NCI-H69 (cell line): ENCODE measurements around the gene BHLHE40.

Source experiments
- DNase-seq: peaks from one replicate; lab custom pipeline; 2025; lab: John Stamatoyannopoulos, UW

Gene BHLHE40

GRCh38 chr3:5019411-5020241, 40.4 kb downstream of the BHLHE40 start:
- no peak for DNase-seq

DNA sequence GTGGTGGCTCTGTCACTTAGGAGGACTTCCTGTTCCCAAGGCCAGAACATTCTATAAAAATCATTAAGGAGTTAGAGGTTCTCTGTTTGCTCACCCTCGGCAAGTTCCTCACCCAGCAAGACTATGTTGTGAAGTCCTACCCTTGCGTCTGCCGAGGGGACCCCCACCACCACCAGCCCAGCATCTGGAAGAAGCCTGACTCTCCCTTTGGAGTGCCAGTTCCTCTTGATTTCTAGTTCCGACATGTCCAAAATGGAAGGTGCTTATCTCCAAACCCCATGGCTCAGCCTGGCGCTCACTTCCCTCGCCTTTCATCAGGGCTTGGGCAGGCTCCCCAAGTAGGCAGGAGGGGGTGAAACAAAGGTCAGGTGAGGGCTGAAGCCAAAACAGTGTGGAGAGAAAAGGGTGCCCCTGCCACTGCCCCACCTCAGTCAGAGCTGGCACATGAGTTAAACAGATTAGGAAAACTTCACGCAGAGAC, 41.0 kb downstream of the BHLHE40 start:
- DNase-seq = no peak

- no peak for DNase-seq
Observed at GRCh38 chr3:5021116-5022092, 42.2 kb downstream of the BHLHE40 start.

- no peak for DNase-seq
Observed at GRCh38 chr3:5022187-5022965, 43.1 kb downstream of the BHLHE40 start.

DNA sequence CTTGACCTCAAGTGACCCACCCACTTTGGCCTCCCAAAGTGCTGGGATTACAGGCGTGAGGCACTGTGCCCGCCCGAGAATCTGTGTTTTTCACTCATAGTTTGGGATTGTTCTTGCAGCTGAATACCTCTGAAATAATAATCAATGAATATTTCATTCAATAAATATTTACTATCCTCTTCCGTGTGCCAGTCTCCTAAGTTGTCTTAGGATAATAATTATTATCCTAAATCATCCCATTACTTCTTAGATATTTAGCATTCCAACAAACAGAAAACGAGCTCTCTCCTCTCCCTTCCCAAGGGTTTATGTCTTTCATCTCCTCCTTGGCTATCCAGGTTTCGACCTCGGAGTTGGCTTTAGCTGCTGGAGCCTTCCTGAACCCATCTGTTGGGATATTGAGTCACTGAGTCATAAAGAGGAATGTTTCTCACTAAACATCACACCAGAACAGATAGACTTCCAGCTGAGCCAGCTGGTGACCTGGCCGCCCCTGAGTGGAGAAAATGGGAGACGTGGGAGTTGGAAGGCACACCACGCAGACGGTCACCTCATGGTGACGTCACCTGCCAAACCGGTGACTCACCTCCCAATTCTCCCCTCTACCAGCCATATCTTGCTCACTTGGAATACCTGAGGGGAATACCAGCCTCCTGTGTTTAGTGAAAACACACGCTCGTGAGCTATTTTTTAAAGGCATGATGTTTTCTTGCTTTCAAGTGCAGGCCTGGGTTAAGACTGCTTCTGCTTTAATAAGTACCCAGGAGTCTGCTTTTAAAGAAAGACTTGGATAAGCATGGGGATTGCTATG, 43.9 kb downstream of the BHLHE40 start:
- peak; percentile 78 for DNase-seq

GRCh38 chr3:5023777-5024346, 44.6 kb downstream of the BHLHE40 start:
- no peak for DNase-seq

DNA sequence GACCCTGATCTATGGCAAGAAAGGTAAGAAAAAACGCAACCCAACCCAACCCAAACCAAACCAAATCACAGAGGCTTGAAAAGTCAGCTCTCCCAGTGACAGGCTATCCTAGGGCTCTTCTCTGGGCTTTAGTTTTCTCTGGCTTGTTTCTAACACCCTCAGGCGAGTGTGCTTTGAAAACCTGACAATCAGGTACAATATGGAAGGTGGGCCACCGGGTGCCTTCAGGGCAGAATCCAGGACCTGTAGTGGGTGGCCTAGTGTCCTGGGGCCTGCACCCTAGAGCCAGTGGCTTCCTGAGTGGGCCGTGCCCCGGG, 46.8 kb downstream of the BHLHE40 start:
- DNase-seq = no peak

DNA sequence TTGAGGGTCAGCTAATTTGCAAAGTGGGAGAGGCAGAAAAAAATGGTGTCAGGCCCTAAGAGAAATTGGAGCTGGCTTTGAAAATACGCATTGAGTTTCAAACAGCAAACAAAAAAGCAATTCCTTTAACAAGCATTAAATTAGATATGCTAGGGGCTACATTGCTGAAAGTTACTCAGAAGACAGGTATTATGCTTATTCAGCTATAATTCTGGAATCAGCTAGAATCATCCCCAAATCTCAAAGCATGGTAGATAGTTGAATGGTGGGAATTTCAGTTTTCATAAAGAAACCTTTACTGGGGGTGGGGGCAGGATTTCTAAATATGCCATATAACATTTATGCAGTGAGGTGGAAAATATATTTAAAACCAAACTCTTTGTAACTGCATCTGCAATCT, 50.5 kb downstream of the BHLHE40 start:
- no peak for DNase-seq

- no peak for DNase-seq
Observed at GRCh38 chr3:5030152-5030551, 50.9 kb downstream of the BHLHE40 start.

DNA sequence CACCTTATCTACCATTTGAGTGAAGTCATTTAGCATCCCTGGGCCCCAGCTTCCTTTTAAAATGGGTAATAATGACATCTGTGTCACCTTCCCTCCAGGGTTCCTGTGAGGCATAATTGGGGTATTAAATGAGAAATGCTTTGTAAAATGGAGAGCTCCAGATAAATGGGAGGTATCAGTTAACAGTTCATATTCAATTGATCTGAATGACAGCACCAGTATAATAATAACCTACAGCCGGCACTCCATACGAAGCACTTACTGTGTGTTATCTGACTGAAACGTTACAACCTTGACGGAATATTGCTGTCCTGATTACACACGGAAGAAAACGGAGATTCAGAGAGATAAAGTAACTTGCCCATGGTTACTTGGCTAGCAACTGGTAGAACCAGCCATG, 53.6 kb downstream of the BHLHE40 start:
- peak; percentile 34 for DNase-seq
